GM23338 (cell line): Measurements from ENCODE around the gene SPEM1. TPM values are rescaled to one million over a fixed set of nuclear protein-coding genes. Genes with fewer than 3 reads are reported as not detected.

ENCODE experiments used
- ATAC-seq: fragments of 200-7000 bp; cut with Tn5 transposase; 3 replicates; pipeline ENCODE4 v1.9.1; 2020
- DNase-seq: peaks from one replicate; pipeline ENCODE4 v3.0.0-alpha.2; 2015; ENCODE audit warnings: low spot score
- H2AFZ ChIP-seq: fragments of 200-600 bp; sonication (generic); 2 replicates; pipeline ENCODE4 v1.8.0; 2016; ENCODE audit warnings: antibody characterized with exemption, mild to moderate bottlenecking, moderate library complexity
- H3F3A ChIP-seq: fragments of 200-600 bp; sonication (generic); replicated peaks from 2 replicates; pipeline ENCODE4 v1.8.0; 2017; ENCODE audit warnings: antibody characterized with exemption, mixed run types, low read depth
- H3K27ac ChIP-seq: fragments of 200-600 bp; sonication (generic); 2 replicates; pipeline ENCODE4 v1.6.1; 2016; ENCODE audit warnings: low read depth
- H3K27me3 ChIP-seq: fragments of 200-600 bp; sonication (generic); 2 replicates; pipeline ENCODE4 v1.8.0; 2016; ENCODE audit warnings: mild to moderate bottlenecking, mixed run types, moderate library complexity; ENCODE audit not compliant: insufficient read depth
- H3K36me3 ChIP-seq: fragments of 200-600 bp; sonication (generic); 2 replicates; pipeline ENCODE4 v1.8.0; 2016; ENCODE audit warnings: mild to moderate bottlenecking; ENCODE audit not compliant: insufficient read depth
- H3K4me1 ChIP-seq: fragments of 200-600 bp; sonication (generic); 2 replicates; pipeline ENCODE4 v1.8.0; 2016; ENCODE audit warnings: mild to moderate bottlenecking, moderate library complexity; ENCODE audit not compliant: insufficient read depth
- H3K4me2 ChIP-seq: fragments of 200-600 bp; sonication (generic); 2 replicates; pipeline ENCODE4 v1.7.1; 2017; ENCODE audit warnings: mixed run types
- H3K4me3 ChIP-seq: fragments of 200-600 bp; sonication (generic); 2 replicates; pipeline ENCODE4 v1.6.1; 2016; ENCODE audit warnings: mixed run types
- H3K79me2 ChIP-seq: fragments of 200-600 bp; sonication (generic); replicated peaks from 2 replicates; pipeline ENCODE4 v1.8.0; 2017; ENCODE audit warnings: mild to moderate bottlenecking; ENCODE audit not compliant: insufficient read depth
- H3K9me2 ChIP-seq: fragments of 200-600 bp; sonication (generic); 2 replicates; pipeline ENCODE4 v1.8.0; 2017; ENCODE audit not compliant: insufficient read depth
- H4K20me1 ChIP-seq: fragments of 200-600 bp; sonication (generic); replicated peaks from 2 replicates; pipeline ENCODE4 v1.8.0; 2017; ENCODE audit warnings: mild to moderate bottlenecking; ENCODE audit not compliant: insufficient read depth
- H3K27ac Mint-ChIP-seq: 2 replicates; pipeline ENCODE4 v1.8.0; 2020; ENCODE audit warnings: inconsistent platforms, mild to moderate bottlenecking, moderate library complexity, mixed read lengths
- H3K27me3 Mint-ChIP-seq: 3 replicates; pipeline ENCODE4 v1.8.0; 2022; ENCODE audit warnings: low read depth, mild to moderate bottlenecking, moderate library complexity, mixed read lengths, inconsistent platforms; ENCODE audit not compliant: insufficient read depth, poor library complexity
- H3K36me3 Mint-ChIP-seq: 3 replicates; pipeline ENCODE4 v1.8.0; 2021; ENCODE audit warnings: low read depth, mild to moderate bottlenecking, inconsistent platforms, moderate library complexity, mixed read lengths
- H3K4me1 Mint-ChIP-seq: 3 replicates; pipeline ENCODE4 v1.8.0; 2020; ENCODE audit warnings: mild to moderate bottlenecking, inconsistent platforms, mixed read lengths
- H3K4me3 Mint-ChIP-seq: 3 replicates; pipeline ENCODE4 v1.8.0; 2021; ENCODE audit warnings: moderate library complexity, mild to moderate bottlenecking, inconsistent platforms, mixed read lengths
- H3K9me3 Mint-ChIP-seq: 3 replicates; pipeline ENCODE4 v1.8.0; 2020; ENCODE audit warnings: moderate library complexity, mild to moderate bottlenecking, inconsistent platforms, mixed read lengths
- CREB1 ChIP-seq: fragments of 250-450 bp; sonication (Bioruptor Pico); IDR thresholded peaks from 2 replicates; pipeline ENCODE4 v1.5.0; 2020; ENCODE audit warnings: low read depth, mild to moderate bottlenecking, moderate library complexity
- EZH2 ChIP-seq: fragments of 200-600 bp; sonication (generic); IDR thresholded peaks from one replicate; pipeline ENCODE4 v1.8.0; 2017; ENCODE audit warnings: antibody characterized with exemption, mild to moderate bottlenecking, low read depth; ENCODE audit not compliant: unreplicated experiment
- EZH2phosphoT487 ChIP-seq: fragments of 200-600 bp; sonication (generic); IDR thresholded peaks from one replicate; pipeline ENCODE4 v1.8.1; 2018; ENCODE audit warnings: antibody characterized with exemption; ENCODE audit not compliant: unreplicated experiment
- POLR2AphosphoS5 ChIP-seq: IDR thresholded peaks from 2 replicates; pipeline ENCODE4 v1.6.1; 2016; ENCODE audit warnings: antibody characterized with exemption, low read depth
- STAT1 ChIP-seq: IDR thresholded peaks from one replicate; pipeline ENCODE4 v1.6.1; 2016; ENCODE audit warnings: antibody characterized with exemption; ENCODE audit not compliant: unreplicated experiment
- ZNF114 ChIP-seq: fragments of 250-450 bp; sonication (Bioruptor Pico); IDR thresholded peaks from 2 replicates; pipeline ENCODE4 v1.5.0; 2020; ENCODE audit warnings: mild to moderate bottlenecking, moderate library complexity
- ZNF331 ChIP-seq: fragments of 250-450 bp; sonication (Bioruptor Pico); IDR thresholded peaks from 2 replicates; pipeline ENCODE4 v1.5.0; 2020; ENCODE audit warnings: low read depth, mild to moderate bottlenecking, moderate library complexity
- polyA plus RNA-seq: library from polyadenylated mRNA; unstranded; fragments of >200 nt; fragmentation: Nextera tagmentation; extraction: Ambion mirVana; gene quantifications from 2 replicates; pipeline ENCODE4 v1.2.1, GENCODE V29; 2016
- total RNA-seq: library from RNA; depleted of rRNA; stranded (reverse); fragments of >200 nt; shearing (Covaris generic); gene quantifications from 2 replicates; pipeline ENCODE4 v1.2.3, GENCODE V29; 2014
- TF ChIP-seq, protein P1 (sequence below), 2 experiments: fragments of 200-600 bp in 1 of 2; sonication (generic) in 1 of 2; conservative IDR thresholded peaks; 2 replicates each; pipeline versions ENCODE4 v1.5.1 to v1.6.1; 2016 to 2017; ENCODE audit warnings: antibody characterized with exemption in 2 of 2, low read depth in 2 of 2, mild to moderate bottlenecking in 2 of 2, moderate library complexity in 1 of 2
- TF ChIP-seq, protein P2 (sequence below): fragments of 250-450 bp; sonication (Bioruptor Pico); IDR thresholded peaks from 2 replicates; pipeline ENCODE4 v1.5.0; 2020; ENCODE audit warnings: mild to moderate bottlenecking, moderate library complexity
- TF ChIP-seq, protein P3 (sequence below): IDR thresholded peaks from 2 replicates; pipeline ENCODE4 v1.6.1; 2016; ENCODE audit warnings: antibody characterized with exemption
- TF ChIP-seq, protein P4 (sequence below): IDR thresholded peaks from one replicate; pipeline ENCODE4 v1.6.1; 2018; ENCODE audit warnings: antibody characterized with exemption; ENCODE audit not compliant: unreplicated experiment

The SPEM1 gene
- total and polyA plus RNA-seq, 2 experiments from 2014 or later = not detected

DNA sequence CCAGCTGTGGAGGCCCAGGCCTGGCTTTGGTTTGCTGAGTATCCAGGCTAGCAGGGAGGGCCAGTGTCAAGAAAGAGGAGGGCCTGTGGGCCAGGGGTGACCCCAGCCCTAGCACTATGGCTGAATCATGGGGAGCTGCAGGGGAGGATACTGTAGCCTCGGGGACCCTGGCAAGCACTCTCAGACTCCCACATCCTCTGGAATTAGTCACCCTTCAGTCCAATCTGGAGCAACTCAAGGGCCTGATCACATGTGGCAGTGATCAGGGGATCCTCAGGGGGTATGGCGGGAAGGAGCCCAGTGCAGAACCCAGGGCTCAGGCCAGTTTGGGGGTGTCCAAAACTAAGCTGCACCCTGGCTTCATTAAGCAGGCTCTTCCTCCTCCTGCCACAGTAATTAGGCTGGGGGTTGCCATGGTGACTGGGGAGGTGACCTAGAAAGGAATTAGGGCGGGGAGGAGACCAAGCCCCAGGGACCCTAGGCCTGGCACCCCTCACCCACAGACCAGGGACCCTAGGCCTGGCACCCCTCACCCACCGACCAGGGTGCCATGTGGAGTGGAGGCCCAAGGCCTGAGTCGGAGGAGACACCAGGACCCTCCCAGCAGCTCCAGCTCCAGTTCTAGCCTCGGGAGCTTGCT lies 6.7 kb upstream of the SPEM1 start:
- DNase-seq (no peak), ATAC-seq (no peak)
- peaks cover 15% of the 10 kb centered on the region for H3K27me3 Mint-ChIP-seq
- H3K36me3 Mint-ChIP-seq = peaks cover 38% of the 10 kb centered on the region
- no peak overlapping the region for H3K27ac Mint-ChIP-seq
- Histone ChIP-seq H3K9me2 (no peaks in the 10 kb centered on the region), H3K27ac (no peak overlapping the region), H3K27me3 (no peaks in the 10 kb centered on the region), H3F3A (no peaks in the 10 kb centered on the region), H3K4me1 (0 out of 2 replicates have a peak, but pooled peaks cover 4% of the 10 kb centered on the region), H3K4me2 (no peak overlapping the region), H3K4me3 (no peak overlapping the region), H3K36me3 (no peaks in the 10 kb centered on the region; the same call in 1 of the 2 replicates), H3K79me2 (no peaks in the 10 kb centered on the region), H2AFZ (no peak overlapping the region), H4K20me1 (no peaks in the 10 kb centered on the region; the same call in none of the 2 replicates)
- TF ChIP-seq EZH2 (no peak), EZH2phosphoT487 (no peak), ZNF331 (CRISPR knock-in tag) (no peak), STAT1 (no peak), ZNF114 (CRISPR knock-in tag) (no peak), CREB1 (CRISPR knock-in tag) (no peak), POLR2AphosphoS5 (no peak)
- TF ChIP-seq, protein P1, sequence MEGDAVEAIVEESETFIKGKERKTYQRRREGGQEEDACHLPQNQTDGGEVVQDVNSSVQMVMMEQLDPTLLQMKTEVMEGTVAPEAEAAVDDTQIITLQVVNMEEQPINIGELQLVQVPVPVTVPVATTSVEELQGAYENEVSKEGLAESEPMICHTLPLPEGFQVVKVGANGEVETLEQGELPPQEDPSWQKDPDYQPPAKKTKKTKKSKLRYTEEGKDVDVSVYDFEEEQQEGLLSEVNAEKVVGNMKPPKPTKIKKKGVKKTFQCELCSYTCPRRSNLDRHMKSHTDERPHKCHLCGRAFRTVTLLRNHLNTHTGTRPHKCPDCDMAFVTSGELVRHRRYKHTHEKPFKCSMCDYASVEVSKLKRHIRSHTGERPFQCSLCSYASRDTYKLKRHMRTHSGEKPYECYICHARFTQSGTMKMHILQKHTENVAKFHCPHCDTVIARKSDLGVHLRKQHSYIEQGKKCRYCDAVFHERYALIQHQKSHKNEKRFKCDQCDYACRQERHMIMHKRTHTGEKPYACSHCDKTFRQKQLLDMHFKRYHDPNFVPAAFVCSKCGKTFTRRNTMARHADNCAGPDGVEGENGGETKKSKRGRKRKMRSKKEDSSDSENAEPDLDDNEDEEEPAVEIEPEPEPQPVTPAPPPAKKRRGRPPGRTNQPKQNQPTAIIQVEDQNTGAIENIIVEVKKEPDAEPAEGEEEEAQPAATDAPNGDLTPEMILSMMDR (conservative IDR thresholded peaks at IDR 0.05; ENCODE audit: low read depth in 2 of 2) = no peak
- TF ChIP-seq, protein P2, sequence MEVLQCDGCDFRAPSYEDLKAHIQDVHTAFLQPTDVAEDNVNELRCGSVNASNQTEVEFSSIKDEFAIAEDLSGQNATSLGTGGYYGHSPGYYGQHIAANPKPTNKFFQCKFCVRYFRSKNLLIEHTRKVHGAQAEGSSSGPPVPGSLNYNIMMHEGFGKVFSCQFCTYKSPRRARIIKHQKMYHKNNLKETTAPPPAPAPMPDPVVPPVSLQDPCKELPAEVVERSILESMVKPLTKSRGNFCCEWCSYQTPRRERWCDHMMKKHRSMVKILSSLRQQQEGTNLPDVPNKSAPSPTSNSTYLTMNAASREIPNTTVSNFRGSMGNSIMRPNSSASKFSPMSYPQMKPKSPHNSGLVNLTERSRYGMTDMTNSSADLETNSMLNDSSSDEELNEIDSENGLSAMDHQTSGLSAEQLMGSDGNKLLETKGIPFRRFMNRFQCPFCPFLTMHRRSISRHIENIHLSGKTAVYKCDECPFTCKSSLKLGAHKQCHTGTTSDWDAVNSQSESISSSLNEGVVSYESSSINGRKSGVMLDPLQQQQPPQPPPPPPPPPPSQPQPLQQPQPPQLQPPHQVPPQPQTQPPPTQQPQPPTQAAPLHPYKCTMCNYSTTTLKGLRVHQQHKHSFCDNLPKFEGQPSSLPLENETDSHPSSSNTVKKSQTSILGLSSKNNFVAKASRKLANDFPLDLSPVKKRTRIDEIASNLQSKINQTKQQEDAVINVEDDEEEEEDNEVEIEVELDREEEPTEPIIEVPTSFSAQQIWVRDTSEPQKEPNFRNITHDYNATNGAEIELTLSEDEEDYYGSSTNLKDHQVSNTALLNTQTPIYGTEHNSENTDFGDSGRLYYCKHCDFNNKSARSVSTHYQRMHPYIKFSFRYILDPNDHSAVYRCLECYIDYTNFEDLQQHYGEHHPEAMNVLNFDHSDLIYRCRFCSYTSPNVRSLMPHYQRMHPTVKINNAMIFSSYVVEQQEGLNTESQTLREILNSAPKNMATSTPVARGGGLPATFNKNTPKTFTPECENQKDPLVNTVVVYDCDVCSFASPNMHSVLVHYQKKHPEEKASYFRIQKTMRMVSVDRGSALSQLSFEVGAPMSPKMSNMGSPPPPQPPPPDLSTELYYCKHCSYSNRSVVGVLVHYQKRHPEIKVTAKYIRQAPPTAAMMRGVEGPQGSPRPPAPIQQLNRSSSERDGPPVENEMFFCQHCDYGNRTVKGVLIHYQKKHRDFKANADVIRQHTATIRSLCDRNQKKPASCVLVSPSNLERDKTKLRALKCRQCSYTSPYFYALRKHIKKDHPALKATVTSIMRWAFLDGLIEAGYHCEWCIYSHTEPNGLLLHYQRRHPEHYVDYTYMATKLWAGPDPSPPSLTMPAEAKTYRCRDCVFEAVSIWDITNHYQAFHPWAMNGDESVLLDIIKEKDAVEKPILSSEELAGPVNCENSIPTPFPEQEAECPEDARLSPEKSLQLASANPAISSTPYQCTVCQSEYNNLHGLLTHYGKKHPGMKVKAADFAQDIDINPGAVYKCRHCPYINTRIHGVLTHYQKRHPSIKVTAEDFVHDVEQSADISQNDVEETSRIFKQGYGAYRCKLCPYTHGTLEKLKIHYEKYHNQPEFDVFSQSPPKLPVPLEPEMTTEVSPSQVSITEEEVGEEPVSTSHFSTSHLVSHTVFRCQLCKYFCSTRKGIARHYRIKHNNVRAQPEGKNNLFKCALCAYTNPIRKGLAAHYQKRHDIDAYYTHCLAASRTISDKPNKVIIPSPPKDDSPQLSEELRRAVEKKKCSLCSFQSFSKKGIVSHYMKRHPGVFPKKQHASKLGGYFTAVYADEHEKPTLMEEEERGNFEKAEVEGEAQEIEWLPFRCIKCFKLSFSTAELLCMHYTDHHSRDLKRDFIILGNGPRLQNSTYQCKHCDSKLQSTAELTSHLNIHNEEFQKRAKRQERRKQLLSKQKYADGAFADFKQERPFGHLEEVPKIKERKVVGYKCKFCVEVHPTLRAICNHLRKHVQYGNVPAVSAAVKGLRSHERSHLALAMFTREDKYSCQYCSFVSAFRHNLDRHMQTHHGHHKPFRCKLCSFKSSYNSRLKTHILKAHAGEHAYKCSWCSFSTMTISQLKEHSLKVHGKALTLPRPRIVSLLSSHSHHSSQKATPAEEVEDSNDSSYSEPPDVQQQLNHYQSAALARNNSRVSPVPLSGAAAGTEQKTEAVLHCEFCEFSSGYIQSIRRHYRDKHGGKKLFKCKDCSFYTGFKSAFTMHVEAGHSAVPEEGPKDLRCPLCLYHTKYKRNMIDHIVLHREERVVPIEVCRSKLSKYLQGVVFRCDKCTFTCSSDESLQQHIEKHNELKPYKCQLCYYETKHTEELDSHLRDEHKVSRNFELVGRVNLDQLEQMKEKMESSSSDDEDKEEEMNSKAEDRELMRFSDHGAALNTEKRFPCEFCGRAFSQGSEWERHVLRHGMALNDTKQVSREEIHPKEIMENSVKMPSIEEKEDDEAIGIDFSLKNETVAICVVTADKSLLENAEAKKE = no peak
- TF ChIP-seq, protein P3, sequence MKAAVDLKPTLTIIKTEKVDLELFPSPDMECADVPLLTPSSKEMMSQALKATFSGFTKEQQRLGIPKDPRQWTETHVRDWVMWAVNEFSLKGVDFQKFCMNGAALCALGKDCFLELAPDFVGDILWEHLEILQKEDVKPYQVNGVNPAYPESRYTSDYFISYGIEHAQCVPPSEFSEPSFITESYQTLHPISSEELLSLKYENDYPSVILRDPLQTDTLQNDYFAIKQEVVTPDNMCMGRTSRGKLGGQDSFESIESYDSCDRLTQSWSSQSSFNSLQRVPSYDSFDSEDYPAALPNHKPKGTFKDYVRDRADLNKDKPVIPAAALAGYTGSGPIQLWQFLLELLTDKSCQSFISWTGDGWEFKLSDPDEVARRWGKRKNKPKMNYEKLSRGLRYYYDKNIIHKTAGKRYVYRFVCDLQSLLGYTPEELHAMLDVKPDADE = no peak
- TF ChIP-seq, protein P4, sequence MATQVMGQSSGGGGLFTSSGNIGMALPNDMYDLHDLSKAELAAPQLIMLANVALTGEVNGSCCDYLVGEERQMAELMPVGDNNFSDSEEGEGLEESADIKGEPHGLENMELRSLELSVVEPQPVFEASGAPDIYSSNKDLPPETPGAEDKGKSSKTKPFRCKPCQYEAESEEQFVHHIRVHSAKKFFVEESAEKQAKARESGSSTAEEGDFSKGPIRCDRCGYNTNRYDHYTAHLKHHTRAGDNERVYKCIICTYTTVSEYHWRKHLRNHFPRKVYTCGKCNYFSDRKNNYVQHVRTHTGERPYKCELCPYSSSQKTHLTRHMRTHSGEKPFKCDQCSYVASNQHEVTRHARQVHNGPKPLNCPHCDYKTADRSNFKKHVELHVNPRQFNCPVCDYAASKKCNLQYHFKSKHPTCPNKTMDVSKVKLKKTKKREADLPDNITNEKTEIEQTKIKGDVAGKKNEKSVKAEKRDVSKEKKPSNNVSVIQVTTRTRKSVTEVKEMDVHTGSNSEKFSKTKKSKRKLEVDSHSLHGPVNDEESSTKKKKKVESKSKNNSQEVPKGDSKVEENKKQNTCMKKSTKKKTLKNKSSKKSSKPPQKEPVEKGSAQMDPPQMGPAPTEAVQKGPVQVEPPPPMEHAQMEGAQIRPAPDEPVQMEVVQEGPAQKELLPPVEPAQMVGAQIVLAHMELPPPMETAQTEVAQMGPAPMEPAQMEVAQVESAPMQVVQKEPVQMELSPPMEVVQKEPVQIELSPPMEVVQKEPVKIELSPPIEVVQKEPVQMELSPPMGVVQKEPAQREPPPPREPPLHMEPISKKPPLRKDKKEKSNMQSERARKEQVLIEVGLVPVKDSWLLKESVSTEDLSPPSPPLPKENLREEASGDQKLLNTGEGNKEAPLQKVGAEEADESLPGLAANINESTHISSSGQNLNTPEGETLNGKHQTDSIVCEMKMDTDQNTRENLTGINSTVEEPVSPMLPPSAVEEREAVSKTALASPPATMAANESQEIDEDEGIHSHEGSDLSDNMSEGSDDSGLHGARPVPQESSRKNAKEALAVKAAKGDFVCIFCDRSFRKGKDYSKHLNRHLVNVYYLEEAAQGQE = no peak
- no peak overlapping the region; the same call in 2 of the 3 replicates for H3K4me3 Mint-ChIP-seq
- peaks cover 24% of the 10 kb centered on the region for H3K4me1 Mint-ChIP-seq
- H3K9me3 Mint-ChIP-seq = no peaks in the 10 kb centered on the region
